NCI-H2081 (cell line): ENCODE data around the gene STX16.

ENCODE experiments used
- DNase-seq, 2 experiments: peaks; one replicate each; lab custom pipeline; 2025; lab: John Stamatoyannopoulos, UW

STX16 gene

DNA sequence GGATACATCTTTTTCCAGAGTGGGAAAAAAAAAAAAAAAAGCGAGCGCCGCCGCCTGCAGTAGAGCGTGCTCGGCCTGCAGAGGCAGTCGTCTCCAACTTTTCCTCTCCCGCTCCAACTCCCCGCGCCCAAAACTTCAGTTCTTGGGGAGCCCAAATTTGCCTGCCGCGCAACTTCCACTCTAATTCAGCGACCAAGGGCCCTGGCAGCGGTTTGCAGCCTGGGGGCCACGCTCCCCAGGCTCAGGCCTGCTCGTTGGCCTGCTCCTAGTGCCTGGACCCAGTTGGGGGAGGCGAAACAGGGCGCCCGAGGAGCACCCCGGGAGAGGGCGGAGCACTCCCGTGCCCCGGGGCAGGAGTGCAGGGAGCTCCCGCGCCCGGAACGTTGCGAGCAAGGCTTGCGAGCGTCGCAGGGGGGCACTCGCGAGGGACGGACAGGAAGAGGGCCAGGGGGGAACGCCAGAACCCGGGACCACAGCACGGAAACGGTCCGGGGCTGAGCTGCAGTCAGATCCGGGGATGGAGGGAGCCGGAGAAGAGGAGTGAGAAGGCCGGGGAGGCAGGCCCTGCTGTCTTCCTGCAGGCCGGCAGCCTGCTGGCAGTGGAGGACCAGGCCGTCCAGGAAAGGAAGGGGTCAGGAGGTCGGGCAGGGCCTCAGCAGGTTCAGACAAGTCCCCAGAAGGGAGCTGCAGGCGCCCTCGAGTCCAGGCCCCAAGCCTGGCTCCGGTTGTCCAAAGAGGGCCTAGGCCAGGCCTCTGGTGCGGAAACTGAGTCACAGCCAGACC lies at the start of gene STX16:
Gene STX16 (plus strand): TSS at position 508 of the 783 bp plus-strand sequence. CDS start 724 bp downstream, outside the sequence.
- peak; percentile 92 to 93 for DNase-seq

DNA sequence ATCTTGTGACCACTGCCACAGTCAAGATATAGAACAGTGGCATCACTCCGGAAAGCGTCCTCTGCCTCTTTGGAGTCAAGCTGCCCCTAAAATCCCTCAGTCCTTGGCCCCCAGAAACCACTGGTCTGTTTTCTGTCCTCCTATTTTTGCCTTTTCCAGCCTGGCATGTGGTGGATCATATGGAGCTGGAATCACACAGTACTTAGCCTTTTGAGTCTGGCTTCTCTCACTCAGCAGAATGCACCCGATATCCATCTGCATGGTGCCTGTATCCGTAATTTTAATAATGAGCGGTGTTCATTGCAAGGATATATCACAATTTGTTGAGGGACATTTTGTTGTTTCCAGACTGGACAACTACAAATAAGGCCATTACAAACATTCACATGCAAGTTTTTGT lies 49.0 kb upstream of the STX16 start:
- DNase-seq: no peak

- no peak for DNase-seq
Measured at GRCh38 chr20:58603721-58604120, 47.4 kb upstream of the STX16 start.

GRCh38 chr20:58604128-58604881 lies 46.8 kb upstream of the STX16 start:
- DNase-seq: no peak

- DNase-seq: no peak
Measured at GRCh38 chr20:58605292-58606065, 45.6 kb upstream of the STX16 start.

- no peak for DNase-seq
Measured at GRCh38 chr20:58606184-58606583, 44.9 kb upstream of the STX16 start.

DNA sequence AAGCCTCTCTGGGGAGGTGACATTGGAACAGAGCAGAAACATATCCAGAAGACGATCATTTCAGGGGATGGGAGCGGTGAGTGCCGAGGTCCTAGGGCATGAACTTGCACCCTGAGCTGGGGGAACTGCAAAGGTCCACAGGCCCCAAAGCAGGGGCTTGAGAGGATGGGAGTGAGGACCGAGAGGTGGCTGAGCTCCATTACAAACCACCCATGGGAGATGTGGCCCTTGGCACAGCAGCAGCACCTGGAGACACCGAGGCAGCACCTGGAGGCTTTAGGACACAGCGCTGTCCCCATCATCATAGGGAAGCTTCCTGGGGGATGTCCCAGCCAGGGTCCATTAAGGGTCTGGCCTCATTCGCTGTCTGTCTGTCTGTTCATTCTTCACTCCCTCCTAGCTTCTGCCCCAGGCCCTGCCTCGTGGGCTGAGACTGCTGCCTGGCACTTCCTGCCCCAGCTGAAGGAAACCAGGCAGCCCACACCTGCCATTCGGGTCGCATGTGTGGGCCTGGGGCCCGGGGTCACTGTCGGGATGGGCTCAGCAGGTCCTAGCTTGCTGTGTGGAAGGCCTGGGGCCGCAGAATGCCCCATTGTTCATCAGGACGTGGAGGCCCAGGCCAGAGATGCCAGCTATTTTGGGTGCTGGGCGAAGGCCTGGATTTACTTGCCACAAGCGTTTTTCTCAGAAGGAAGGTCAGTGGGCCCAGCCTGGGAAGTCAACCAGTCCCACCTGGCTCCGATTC lies 42.8 kb upstream of the STX16 start:
- DNase-seq: no peak

DNA sequence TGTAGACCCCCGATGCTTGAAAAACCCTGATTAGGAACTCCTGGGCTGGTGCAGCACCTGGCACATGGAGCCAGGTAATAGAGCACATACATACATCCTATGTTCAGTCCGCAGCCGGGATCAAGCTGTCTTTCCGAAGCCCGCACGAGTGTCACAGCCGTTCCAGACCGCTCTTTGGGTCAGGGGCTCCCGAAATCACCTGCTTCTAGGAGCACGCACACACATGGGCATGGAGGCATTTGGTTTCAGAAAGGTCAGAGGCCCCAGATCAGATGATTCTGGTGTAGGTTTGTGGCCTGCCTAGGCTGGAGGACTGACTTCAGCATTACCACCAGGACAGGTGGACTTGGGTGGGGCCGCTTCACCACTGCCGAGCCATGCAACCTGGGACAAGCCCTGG lies 42.1 kb upstream of the STX16 start:
- DNase-seq: no peak

- no peak for DNase-seq
Measured at GRCh38 chr20:58610071-58610800, 40.8 kb upstream of the STX16 start.

DNA sequence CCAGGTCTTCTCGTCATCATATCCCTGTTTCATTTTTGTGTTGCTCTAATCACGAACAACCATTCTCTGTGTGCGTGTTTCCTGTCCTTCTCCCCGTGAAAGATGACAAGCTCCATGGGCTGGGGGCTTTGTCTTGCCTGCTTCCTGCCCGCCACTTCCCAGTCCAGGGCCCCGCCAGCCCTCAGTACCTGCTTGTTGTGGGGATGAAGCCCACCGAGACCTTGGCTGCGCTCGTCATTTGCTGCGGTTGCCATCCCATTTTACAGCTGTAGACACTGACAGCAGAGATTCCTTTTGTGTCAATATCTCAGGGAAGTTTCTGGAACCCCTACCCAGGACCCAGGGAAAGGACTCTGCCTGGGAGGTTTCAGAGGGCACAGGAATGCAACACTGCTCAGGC lies 40.3 kb upstream of the STX16 start:
- no peak for DNase-seq

DNA sequence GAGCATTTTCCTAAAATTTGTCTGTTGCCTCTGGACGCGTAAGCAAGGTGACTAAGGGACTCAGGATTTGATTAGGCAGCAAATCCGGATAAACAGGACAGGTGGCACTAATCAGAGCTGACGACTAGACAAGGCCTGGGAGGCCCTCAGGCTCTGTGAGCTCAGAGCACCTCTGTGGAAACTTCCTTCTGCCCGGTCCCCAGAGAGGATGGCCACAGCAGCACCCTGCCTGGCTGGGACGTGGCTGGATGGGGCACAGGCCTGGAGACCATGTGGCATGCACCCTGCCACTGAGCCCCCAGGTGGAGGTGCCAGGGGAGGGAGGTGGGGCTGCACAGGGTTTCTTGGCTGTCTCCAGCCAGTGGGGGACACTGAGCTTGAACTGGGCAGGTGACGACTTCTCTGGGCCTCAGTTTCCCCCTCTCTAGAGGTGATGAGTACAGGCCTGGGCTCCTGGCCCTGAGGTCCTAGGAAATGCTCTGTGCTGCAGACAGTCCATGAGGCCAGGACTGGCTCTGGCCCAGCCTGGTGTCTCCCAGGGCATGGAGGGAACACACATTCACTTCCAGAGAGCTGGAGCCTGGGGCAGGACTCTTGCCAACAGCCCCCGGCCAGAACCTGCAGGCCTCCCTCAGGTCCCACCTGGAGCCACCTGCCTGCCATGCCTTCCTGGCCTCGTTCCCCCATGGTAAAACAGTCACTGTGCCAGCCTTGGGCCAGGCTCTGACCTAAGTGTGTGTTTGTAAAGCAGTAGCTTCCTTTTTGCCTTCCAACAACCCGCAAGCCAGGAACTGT lies 39.6 kb upstream of the STX16 start:
- no peak for DNase-seq

DNA sequence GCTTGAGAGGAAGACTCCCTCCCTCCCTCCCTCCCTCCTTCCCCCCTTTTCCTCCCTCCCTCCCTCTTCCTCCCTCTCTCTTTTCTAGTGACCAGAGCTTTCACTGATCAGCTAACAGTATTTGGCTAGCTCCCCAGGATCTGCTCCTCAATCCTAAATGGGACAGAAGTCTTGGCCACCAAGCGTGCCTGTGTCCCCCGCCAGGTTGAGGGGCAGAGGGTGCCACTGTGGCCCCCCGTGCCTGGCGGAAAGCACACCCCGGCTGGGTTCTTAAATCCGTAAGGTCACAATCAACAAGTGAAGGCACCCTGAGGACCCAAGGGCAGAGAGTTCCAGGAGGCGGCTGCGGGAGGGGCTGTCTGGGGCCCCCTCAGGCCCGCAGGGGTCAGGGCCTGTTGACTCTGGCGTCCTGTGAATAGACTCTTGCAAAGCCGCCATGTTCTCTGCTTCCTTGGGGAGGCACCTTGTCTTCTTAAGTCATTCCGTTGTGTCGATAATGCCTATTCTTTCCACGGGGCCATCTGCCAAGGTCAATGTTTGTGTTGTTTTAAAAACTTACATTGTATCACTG lies 38.9 kb upstream of the STX16 start:
- DNase-seq: no peak

DNA sequence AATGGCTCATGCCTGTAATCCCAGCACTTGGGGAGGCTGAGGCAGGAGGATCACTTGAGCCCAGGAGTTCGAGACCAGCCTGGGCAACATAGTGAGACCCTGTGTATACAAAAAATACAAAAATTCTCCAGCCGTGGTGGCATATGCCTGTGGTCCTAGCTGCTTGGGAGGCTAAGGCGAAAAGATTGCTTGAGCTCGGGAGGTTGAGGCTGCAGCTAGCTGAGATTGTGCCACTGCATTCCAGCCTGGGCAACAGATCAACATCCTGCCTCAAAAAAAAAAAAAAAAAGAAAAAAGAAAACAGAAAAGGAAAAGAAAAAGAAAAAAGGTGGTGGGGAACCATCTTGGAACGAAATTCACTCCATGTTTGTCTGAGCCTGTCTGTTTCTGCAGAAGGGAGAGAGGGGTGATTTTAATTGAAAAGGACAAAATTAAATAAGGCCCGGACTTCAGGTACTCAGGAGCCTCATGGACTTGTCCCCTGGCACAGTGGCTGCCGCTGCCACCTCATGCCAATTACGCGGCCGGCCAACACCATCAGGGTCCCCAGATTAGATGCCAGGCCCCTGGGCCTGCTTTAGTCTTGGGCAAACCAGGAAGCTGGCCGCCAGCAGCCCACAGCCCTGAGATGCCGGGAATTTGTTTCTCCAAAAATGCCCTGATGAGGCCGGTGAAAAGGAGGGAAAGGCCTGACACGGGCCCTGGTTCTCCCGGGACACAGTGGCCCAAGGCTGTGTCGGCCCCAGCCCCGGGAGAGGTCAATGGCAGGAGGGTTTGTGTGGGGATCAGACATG lies 37.8 kb upstream of the STX16 start:
- no peak for DNase-seq

DNA sequence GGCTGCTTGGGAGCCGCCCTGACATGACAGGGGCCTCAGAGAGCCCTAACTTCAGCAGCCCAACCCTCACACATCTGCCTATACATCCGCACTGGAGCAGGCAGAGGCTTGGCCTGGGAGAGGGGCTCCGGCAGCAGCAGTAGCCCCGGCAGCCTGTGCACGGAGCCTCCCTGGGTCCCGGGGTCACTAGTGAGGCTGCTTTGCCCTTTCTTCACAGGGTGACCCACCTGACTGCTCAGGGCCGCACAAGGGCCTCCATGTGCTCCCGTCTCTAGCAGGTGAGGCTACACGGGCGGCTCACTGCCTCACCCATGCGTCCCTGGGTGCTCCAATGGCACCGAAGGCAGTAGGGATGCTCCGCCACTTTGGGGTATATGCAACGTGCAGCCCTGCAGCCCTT lies 36.7 kb upstream of the STX16 start:
- no peak for DNase-seq

DNA sequence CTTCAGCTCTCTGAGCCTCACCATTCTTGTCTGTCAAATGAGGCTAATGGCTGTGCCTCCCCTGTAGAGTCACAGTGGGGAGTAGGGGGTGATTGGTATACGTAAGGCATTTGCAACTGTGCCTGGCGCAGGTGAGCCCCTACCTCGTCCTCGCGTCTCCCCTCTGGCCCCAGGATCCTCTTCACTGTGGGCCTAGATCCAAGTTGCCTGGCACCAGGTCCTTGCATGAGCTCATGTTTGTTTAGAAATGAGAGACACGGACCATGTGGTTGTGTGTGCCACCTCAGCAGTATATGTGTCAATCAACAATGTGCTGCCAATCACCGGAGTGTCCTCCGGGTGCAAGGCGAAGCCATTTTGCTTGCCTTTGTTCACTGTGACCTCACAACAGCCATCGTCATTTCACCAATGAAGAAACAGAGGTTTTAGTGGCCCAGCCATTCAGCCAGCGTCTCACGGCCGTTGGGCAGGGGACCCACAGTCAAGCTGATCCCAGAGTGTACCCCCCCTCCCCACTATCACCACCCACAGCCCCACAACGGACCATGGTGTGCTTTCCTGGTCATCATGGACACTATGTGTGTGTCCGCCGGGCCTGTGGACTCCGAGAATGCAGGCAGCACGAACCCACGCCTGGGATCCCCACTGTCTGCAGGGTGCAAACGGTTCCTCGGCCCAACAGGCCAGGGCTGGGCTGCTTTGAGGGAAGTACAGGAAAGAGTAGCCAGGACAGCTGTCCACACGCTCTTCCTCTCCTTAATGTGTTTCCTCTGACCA lies 35.9 kb upstream of the STX16 start:
- DNase-seq: no peak

DNA sequence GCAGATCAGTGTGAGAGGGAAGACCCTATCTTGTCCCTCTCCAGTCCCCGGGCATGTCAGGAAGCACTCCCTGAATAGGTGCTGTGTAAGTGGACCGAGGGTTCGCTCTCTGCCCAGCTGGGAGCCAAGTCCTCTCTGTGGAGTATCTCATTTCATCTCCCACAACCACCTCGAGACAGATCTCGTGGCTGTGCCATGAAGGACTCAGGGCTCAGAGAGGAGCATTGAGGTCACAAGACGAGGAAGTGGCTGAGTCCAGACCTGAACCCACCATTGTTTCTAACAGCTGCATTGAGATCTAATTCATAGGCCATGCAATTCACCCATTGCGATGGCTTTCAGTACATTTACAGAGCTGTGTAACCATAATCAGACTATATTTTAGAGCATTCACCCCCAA lies 34.7 kb upstream of the STX16 start:
- no peak for DNase-seq

GRCh38 chr20:58617158-58617557 lies 33.9 kb upstream of the STX16 start:
- DNase-seq: no peak

GRCh38 chr20:58618351-58619076 lies 32.6 kb upstream of the STX16 start:
- no peak for DNase-seq
